HepG2 (cell line): ENCODE measurements around the gene SRCAP. TPM values are rescaled to one million over a fixed set of nuclear protein-coding genes. Genes with fewer than 3 reads are reported as not detected.
A peak's percentile ranks its signal among the peaks of the same experiment; 100 is the strongest.

Experiments used
- KLF9 ChIP-seq: IDR thresholded peaks from 2 replicates; pipeline ENCODE4 v1.6.1; 2016; ENCODE audit warnings: low read depth
- MTA3 ChIP-seq: sonication (generic); formaldehyde crosslinking; IDR thresholded peaks from 2 replicates; pipeline ENCODE4 v1.4.0; 2020; ENCODE audit warnings: missing genetic modification reagents
- MTF1 ChIP-seq: sonication (generic); formaldehyde crosslinking; IDR thresholded peaks from 2 replicates; pipeline ENCODE4 v1.5.0; 2020; ENCODE audit warnings: missing genetic modification reagents
- MYPOP ChIP-seq: sonication (generic); formaldehyde crosslinking; IDR thresholded peaks from 2 replicates; pipeline ENCODE4 v1.8.1; 2023; ENCODE audit warnings: mild to moderate bottlenecking, moderate library complexity, missing genetic modification reagents
- PHF20 ChIP-seq: sonication (generic); formaldehyde crosslinking; IDR thresholded peaks from 2 replicates; pipeline ENCODE4 v1.5.0; 2020; ENCODE audit warnings: mild to moderate bottlenecking, missing genetic modification reagents
- PLSCR1 ChIP-seq: sonication (generic); formaldehyde crosslinking; IDR thresholded peaks from 2 replicates; pipeline ENCODE4 v1.5.0; 2020; ENCODE audit warnings: missing genetic modification reagents, mild to moderate bottlenecking, borderline replicate concordance
- PRPF4 ChIP-seq: fragments of 200-400 bp; formaldehyde crosslinking; IDR thresholded peaks from 2 replicates; pipeline ENCODE4 v1.6.1; 2016; ENCODE audit warnings: low read length, low read depth; ENCODE audit not compliant: poor library complexity, severe bottlenecking
- SOX6 ChIP-seq, 2 experiments: fragments of 450-650 bp in 1 of 2; sonication (generic) in 1 of 2; formaldehyde crosslinking in 1 of 2; IDR thresholded peaks; 2 replicates each; pipeline versions ENCODE4 v1.4.0 to v1.6.1; 2017 to 2020; ENCODE audit warnings: antibody characterized with exemption in 1 of 2, mild to moderate bottlenecking in 1 of 2, missing genetic modification reagents in 1 of 2
- TAF15 ChIP-seq: fragments of 200-400 bp; formaldehyde crosslinking; IDR thresholded peaks from one replicate; pipeline ENCODE4 v1.6.1; 2018; ENCODE audit warnings: mild to moderate bottlenecking, low read depth, low read length; ENCODE audit not compliant: poor library complexity, severe bottlenecking
- ZNF33B ChIP-seq: sonication (generic); formaldehyde crosslinking; IDR thresholded peaks from 2 replicates; pipeline ENCODE4 v1.5.1; 2020; ENCODE audit warnings: mild to moderate bottlenecking, missing genetic modification reagents
- ZNF441 ChIP-seq: sonication (generic); formaldehyde crosslinking; IDR thresholded peaks from 2 replicates; pipeline ENCODE4 v1.7.0; 2021; ENCODE audit warnings: missing genetic modification reagents, borderline replicate concordance
- ZNF570 ChIP-seq: sonication (generic); formaldehyde crosslinking; IDR thresholded peaks from 2 replicates; pipeline ENCODE4 v1.4.0; 2020; ENCODE audit warnings: mild to moderate bottlenecking, missing genetic modification reagents, borderline replicate concordance
- ZNF597 ChIP-seq: sonication (generic); formaldehyde crosslinking; IDR thresholded peaks from 2 replicates; pipeline ENCODE4 v1.5.0; 2020; ENCODE audit warnings: missing genetic modification reagents
- ZNF598 ChIP-seq: sonication (generic); formaldehyde crosslinking; IDR thresholded peaks from 2 replicates; pipeline ENCODE4 v1.5.1; 2020; ENCODE audit warnings: mild to moderate bottlenecking, missing genetic modification reagents, borderline replicate concordance
- ZNF782 ChIP-seq: sonication (generic); formaldehyde crosslinking; IDR thresholded peaks from 2 replicates; pipeline ENCODE4 v1.4.0; 2020; ENCODE audit warnings: missing genetic modification reagents, mild to moderate bottlenecking, borderline replicate concordance
- ZSCAN31 ChIP-seq: sonication (generic); formaldehyde crosslinking; IDR thresholded peaks from 2 replicates; pipeline ENCODE4 v1.5.0; 2020; ENCODE audit warnings: low read depth, mild to moderate bottlenecking, missing genetic modification reagents
- polyA plus RNA-seq, 8 experiments: library from polyadenylated mRNA; depleted of rRNA in 3 of 8; stranded (reverse) in 7 of 8; unstranded in 1 of 8; fragments of >200 nt; fragmentation: Illumina TruSeq in 4 of 8; extraction: Trizol in 4 of 8; gene quantifications; 2 replicates each; pipeline versions ENCODE4 v1.2.1 to v1.2.3, GENCODE V29; 2011 to 2016; ENCODE audit warnings: low read depth in 4 of 8, missing spikeins in 1 of 8, mixed read lengths in 1 of 8; ENCODE audit not compliant: insufficient read depth in 1 of 8
- total RNA-seq, 5 experiments: library from RNA; depleted of rRNA; stranded (reverse); fragments of >200 nt; fragmentation: Illumina TruSeq; extraction: Trizol; gene quantifications; 2 replicates each; pipeline ENCODE4 v1.2.3, GENCODE V29; 2016; ENCODE audit warnings: low read depth in 1 of 5
- TF ChIP-seq, protein P1 (sequence below): sonication (generic); formaldehyde crosslinking; IDR thresholded peaks from 2 replicates; pipeline ENCODE4 v1.5.0; 2020; ENCODE audit warnings: missing genetic modification reagents
- TF ChIP-seq, protein P2 (sequence below): IDR thresholded peaks from 2 replicates; pipeline ENCODE4 v1.6.1; 2016; ENCODE audit warnings: low read depth, borderline replicate concordance

Gene SRCAP
- total and polyA plus RNA-seq, 2 of the 13 experiments (the other 11 are each of a cell fraction or from before 2014, with no cell fraction given) = 4.9 to 9.0 TPM

DNA sequence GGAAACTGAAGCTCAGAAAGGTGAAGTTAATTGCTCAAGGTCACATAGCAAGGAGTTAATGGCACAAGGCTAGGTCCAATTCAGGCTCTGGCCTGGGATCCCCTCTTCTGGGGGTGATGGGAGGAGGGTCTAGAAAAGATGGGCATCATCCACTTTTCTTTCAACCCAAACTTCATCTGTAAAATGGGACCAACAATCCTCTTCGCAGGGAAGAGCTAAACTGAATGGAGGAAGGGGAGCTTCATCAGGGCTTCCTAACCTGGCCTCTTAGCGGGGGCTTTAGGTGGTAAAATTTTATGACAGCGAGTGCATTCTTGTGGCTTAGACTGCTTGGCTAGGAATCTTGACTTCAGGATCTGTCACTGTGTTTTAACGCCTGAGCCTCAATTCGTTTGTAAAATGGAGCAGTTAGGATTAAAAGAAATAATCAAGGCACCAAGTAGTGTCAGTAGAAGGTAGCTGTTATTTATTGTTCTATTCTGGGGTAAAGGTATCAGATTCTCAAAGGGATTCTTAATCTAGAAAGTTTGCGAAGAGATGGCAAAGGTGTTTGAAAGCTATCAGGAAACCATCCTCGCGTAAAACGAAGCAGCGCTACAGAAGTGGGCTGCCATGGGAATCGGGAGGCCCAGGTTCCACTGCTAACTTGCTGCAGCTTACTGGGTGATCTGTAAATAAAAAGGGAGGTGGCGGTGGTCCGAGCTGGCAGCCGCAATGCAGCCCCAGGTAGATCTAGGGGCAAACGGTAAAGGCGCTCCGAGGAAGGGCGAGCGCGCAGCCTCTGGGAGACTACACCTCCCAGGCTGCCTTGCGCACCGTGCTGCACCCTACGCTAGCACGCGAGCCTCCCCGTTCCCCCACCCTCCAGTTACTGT lies 1.5 kb upstream of the SRCAP start (continued):
- no peak for TF ChIP-seq PLSCR1 (CRISPR knock-in tag)
- TF ChIP-seq, protein P1, sequence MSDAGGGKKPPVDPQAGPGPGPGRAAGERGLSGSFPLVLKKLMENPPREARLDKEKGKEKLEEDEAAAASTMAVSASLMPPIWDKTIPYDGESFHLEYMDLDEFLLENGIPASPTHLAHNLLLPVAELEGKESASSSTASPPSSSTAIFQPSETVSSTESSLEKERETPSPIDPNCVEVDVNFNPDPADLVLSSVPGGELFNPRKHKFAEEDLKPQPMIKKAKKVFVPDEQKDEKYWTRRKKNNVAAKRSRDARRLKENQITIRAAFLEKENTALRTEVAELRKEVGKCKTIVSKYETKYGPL (CRISPR knock-in tag) = no peak
- peak; percentile 94; the same call in 1 of the 2 replicates for TF ChIP-seq MYPOP (CRISPR knock-in tag)
- no peak for TF ChIP-seq KLF9 (CRISPR knock-in tag)
- TF ChIP-seq ZNF441 (CRISPR knock-in tag) = no peak
- TF ChIP-seq PRPF4 = no peak
- TF ChIP-seq, protein P2, sequence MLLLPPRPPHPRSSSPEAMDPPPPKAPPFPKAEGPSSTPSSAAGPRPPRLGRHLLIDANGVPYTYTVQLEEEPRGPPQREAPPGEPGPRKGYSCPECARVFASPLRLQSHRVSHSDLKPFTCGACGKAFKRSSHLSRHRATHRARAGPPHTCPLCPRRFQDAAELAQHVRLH (CRISPR knock-in tag) = no peak
- TF ChIP-seq ZNF597 = no peak
- no peak for TF ChIP-seq ZNF570 (CRISPR knock-in tag)
- 0 out of 2 replicates have a peak, but pooled peaks have one; percentile 73 for TF ChIP-seq ZNF598 (CRISPR knock-in tag)
- TF ChIP-seq ZSCAN31 (CRISPR knock-in tag) = peak; percentile 93
- no peak for TF ChIP-seq SOX6 (IDR thresholded peaks at IDR 0.05)
- no peak; the same call in 1 of the 2 replicates for TF ChIP-seq SOX6 (CRISPR knock-in tag; IDR thresholded peaks at IDR 0.05)
- TF ChIP-seq MTF1 (CRISPR knock-in tag) = no peak
- TF ChIP-seq PHF20 (CRISPR knock-in tag) = no peak
- no peak for TF ChIP-seq ZNF782 (CRISPR knock-in tag)
- TF ChIP-seq TAF15 = no peak
- no peak for TF ChIP-seq ZNF33B (CRISPR knock-in tag)
- no peak for TF ChIP-seq MTA3 (CRISPR knock-in tag)
